Esophagus (tissue), 2 donors: ENCODE results near the gene EPS8L2. TPM values are rescaled to one million over a fixed set of nuclear protein-coding genes. Genes with fewer than 3 reads are reported as not detected.
A peak's percentile ranks its signal among the peaks of the same experiment; 100 is the strongest.
"Not testable (repeated sequence)": the region's sequence is repeated elsewhere in the genome, so short reads cannot be mapped to it uniquely, and the experiment has no call there.

Experiments
- H3K27ac ChIP-seq, 2 donors: one replicate each; pipeline ENCODE4 v1.5.1; 2013; ENCODE audit warnings: low read depth in 2 of 2, mild to moderate bottlenecking in 2 of 2, inconsistent platforms in 1 of 2, low read length in 1 of 2, moderate library complexity in 1 of 2
- H3K27me3 ChIP-seq, 2 donors: one replicate each; pipeline ENCODE4 v1.6.1; 2013; ENCODE audit warnings: low read length in 2 of 2, control low read depth in 1 of 2, mild to moderate bottlenecking in 1 of 2; ENCODE audit not compliant: insufficient read depth in 2 of 2, control insufficient read depth in 1 of 2
- H3K36me3 ChIP-seq, 2 donors: one replicate each; pipeline ENCODE4 v1.6.1; 2013; ENCODE audit warnings: low read length in 1 of 2; ENCODE audit not compliant: control insufficient read depth in 2 of 2, insufficient read depth in 2 of 2
- H3K4me1 ChIP-seq, 2 donors: one replicate each; pipeline ENCODE4 v1.6.1; 2013; ENCODE audit warnings: low read length in 1 of 2; ENCODE audit not compliant: control insufficient read depth in 2 of 2, insufficient read depth in 2 of 2
- H3K4me3 ChIP-seq, 2 donors: one replicate each; pipeline ENCODE4 v1.5.1; 2013; ENCODE audit warnings: low read length in 2 of 2, mild to moderate bottlenecking in 2 of 2, low read depth in 1 of 2, moderate library complexity in 1 of 2
- H3K9me3 ChIP-seq, 2 donors: one replicate each; pipeline ENCODE4 v1.6.1; 2013; ENCODE audit warnings: mild to moderate bottlenecking in 2 of 2, low read depth in 1 of 2, low read length in 1 of 2, moderate library complexity in 1 of 2; ENCODE audit not compliant: control insufficient read depth in 2 of 2, insufficient read depth in 1 of 2
- WGBS, 2 donors: extraction: QIAGEN DNeasy Blood & Tissue Kit; methylation state at CpG; one replicate each; pipeline ENCODE4 v1.1.7; 2013; 5-methylcytosine and 5-hydroxymethylcytosine counted together
- polyA plus RNA-seq, 2 donors: library from polyadenylated mRNA; stranded (reverse); fragments of 200-250 nt; gene quantifications; one replicate each; pipeline ENCODE4 v1.2.3, GENCODE V29; 2013
- donor health status: healthy with polysubstance abuse.
- donor health status: Bipolar disorder and iron deficiency.

EPS8L2 gene
- polyA plus RNA-seq, 2 donors: 254 to 440 TPM

GRCh38 chr11:688681-689080, 17.4 kb upstream of the EPS8L2 start:
- Histone ChIP-seq H3K27me3 (no peaks in the 10 kb centered on the region), H3K4me3 (no peak overlapping the region), H3K9me3 (no peaks in the 10 kb centered on the region), H3K27ac (no peak overlapping the region), H3K4me1 (peaks cover 0 to 7% of the 10 kb centered on the region in 2 donors), H3K36me3 (peaks cover 11 to 31% of the 10 kb centered on the region in 2 donors)
- WGBS, 2 donors: 86 to 89% methylated on average over 9 of the region's 9 CpGs

- WGBS, 2 donors: 84 to 87% methylated on average over 7 of the region's 7 CpGs
- no peak overlapping the region for H3K4me3 ChIP-seq
- H3K27ac ChIP-seq: no peak overlapping the region
- H3K4me1 ChIP-seq: peaks cover 0 to 14% of the 10 kb centered on the region in 2 donors
- peaks cover 9 to 29% of the 10 kb centered on the region in 2 donors for H3K36me3 ChIP-seq
- no peaks in the 10 kb centered on the region for H3K9me3 ChIP-seq
- H3K27me3 ChIP-seq: no peaks in the 10 kb centered on the region
Measured at GRCh38 chr11:689625-690024, 16.4 kb upstream of the EPS8L2 start.

- Histone ChIP-seq H3K36me3 (peaks cover 6 to 27% of the 10 kb centered on the region in 2 donors), H3K4me1 (peaks cover 0 to 14% of the 10 kb centered on the region in 2 donors)
- H3K4me3 ChIP-seq, H3K9me3 ChIP-seq, H3K27ac ChIP-seq, H3K27me3 ChIP-seq: not testable (repeated sequence)
- 89 to 90% methylated on average over 3 of the region's 3 CpGs for WGBS, 2 donors
Measured at GRCh38 chr11:690244-690643, 15.8 kb upstream of the EPS8L2 start.

DNA sequence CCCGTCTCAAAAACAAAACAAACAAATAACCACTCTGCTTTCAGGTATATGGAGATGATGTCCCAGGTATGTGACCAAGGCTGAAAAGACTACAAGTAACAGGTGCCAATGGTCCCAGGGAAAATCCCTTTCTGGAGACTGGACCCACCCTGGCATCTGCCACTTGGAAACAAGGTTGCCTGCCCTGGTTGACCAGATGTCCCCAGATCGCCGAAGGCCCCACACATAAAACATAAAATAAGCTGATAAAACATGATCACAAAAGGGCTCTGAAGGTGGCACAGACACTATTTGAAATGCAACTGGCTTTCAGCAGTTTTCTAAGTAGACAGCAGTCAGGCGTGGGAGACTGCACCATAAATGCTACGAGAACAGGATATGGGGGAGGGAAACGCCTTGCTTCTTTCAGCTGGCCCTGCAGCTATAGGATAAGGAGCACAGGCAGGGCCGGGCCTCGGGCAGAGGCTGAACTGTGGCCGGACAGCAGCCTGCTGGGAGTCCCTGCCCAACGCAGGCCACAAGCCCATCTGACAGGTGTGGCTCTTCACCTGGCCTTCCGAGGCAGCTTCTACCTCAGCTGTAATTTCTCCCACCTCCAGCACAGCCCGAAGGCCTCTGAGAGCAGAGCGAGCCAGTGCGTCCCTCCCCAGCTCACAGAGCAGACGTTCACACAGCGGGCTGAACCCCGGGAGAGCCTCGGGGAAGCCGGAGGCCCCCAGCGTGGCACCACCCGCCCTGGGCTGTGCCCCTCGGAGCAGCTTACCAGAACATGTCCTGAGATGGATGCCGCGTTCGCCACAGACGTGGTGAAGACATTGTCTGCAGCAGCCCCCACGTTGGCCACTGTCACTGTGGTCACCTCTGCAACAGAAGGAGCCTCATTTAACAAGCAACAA, 15.0 kb upstream of the EPS8L2 start:
- H3K4me3 ChIP-seq: no peak overlapping the region
- H3K9me3 ChIP-seq: no peaks in the 10 kb centered on the region
- no peak overlapping the region for H3K27ac ChIP-seq
- WGBS, 2 donors: 78 to 87% methylated on average over 26 to 27 of the region's 27 CpGs
- peaks cover 0 to 14% of the 10 kb centered on the region in 2 donors for H3K4me1 ChIP-seq
- no peaks in the 10 kb centered on the region for H3K27me3 ChIP-seq
- peaks cover 6 to 27% of the 10 kb centered on the region in 2 donors for H3K36me3 ChIP-seq

GRCh38 chr11:691710-692590, 14.1 kb upstream of the EPS8L2 start:
- Histone ChIP-seq H3K4me3 (no peak overlapping the region), H3K4me1 (peaks cover 0 to 14% of the 10 kb centered on the region in 2 donors), H3K27ac (no peak overlapping the region), H3K27me3 (no peaks in the 10 kb centered on the region), H3K9me3 (no peaks in the 10 kb centered on the region), H3K36me3 (peaks cover 1 to 22% of the 10 kb centered on the region in 2 donors)
- 88 to 91% methylated on average over 18 of the region's 18 CpGs for whole genome bisulfite sequencing, 2 donors

GRCh38 chr11:692824-693414, 13.1 kb upstream of the EPS8L2 start:
- peak overlapping the region; percentile 91 to 100 for H3K27ac ChIP-seq

GRCh38 chr11:693415-693831, 12.6 kb upstream of the EPS8L2 start:
- H3K4me3 ChIP-seq: peak overlapping the region; percentile 38 to 95
- no peaks in the 10 kb centered on the region for H3K9me3 ChIP-seq
- peaks cover 2 to 15% of the 10 kb centered on the region in 2 donors for H3K4me1 ChIP-seq
- H3K27me3 ChIP-seq: no peaks in the 10 kb centered on the region
- peaks cover 0 to 13% of the 10 kb centered on the region in 2 donors for H3K36me3 ChIP-seq
- peak overlapping the region; percentile 91 to 100 for H3K27ac ChIP-seq
- 25 to 39% methylated on average over 13 of the region's 13 CpGs for WGBS, 2 donors

More at GRCh38 chr11:692824-693414, 13.1 kb upstream of the EPS8L2 start:
- Histone ChIP-seq H3K9me3 (no peaks in the 10 kb centered on the region), H3K27me3 (no peaks in the 10 kb centered on the region), H3K4me1 (peaks cover 2 to 14% of the 10 kb centered on the region in 2 donors), H3K36me3 (peaks cover 0 to 16% of the 10 kb centered on the region in 2 donors), H3K4me3 (peak overlapping the region; percentile 38 to 95)
- 49 to 69% methylated on average over 23 of the region's 23 CpGs for WGBS, 2 donors

DNA sequence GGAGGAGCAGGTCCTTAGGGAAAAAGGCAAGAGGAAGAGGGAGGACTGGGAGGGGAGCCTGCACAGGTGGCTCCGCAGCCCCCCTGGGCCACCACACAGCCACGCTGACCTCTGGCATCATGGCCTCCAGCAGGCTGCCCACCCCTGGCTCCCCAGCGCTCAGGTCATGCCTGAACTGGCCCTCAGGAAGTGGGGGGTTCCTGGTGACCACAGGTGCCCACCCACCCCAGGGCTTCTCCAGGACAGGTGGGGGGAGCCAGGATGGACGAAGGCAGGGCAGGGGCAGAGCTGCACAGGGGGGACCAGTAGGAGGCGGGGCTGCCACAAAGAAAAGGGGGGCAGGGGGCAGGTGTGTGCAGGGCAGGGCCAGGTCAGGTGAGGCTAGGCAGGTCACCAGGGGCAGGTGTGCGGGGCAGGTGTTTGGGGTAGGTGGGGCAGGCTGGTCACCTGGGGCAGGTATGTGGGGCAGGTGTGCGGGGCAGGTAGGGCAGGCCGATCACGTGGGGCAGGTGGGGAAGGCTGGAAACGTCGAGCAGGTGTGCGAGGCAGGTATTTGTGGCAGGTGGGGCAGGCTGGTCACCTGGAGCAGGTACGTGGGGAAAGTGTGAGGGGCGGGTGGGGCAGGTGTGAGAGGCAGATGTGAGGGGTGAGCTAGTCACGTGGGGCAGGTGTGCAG, 12.0 kb upstream of the EPS8L2 start:
- Histone ChIP-seq H3K4me3 (peak overlapping the region; percentile 38 to 95), H3K36me3 (peaks cover 0 to 13% of the 10 kb centered on the region in 2 donors), H3K27me3 (no peaks in the 10 kb centered on the region), H3K27ac (peak overlapping the region; percentile 91 to 100), H3K9me3 (no peaks in the 10 kb centered on the region), H3K4me1 (peaks cover 2 to 18% of the 10 kb centered on the region in 2 donors)
- 56 to 60% methylated on average over 14 to 15 of the region's 15 CpGs for WGBS, 2 donors
